HUES64 (cell line): ENCODE results near the gene CCL21.

ENCODE experiments used
- H3K27ac ChIP-seq: 2 replicates; pipeline ENCODE4 v1.7.0; 2013; ENCODE audit warnings: low read depth, low read length, inconsistent platforms
- H3K27me3 ChIP-seq: 2 replicates; pipeline ENCODE4 v1.6.1; 2013; ENCODE audit warnings: mild to moderate bottlenecking, low read length; ENCODE audit not compliant: insufficient read depth
- H3K36me3 ChIP-seq: 2 replicates; pipeline ENCODE4 v1.6.1; 2013; ENCODE audit warnings: mild to moderate bottlenecking, low read length; ENCODE audit not compliant: insufficient read depth
- H3K4me1 ChIP-seq: 2 replicates; pipeline ENCODE4 v1.6.1; 2013; ENCODE audit warnings: mild to moderate bottlenecking, low read length, moderate library complexity; ENCODE audit not compliant: insufficient read depth
- H3K4me3 ChIP-seq: 2 replicates; pipeline ENCODE4 v1.5.1; 2013; ENCODE audit warnings: mild to moderate bottlenecking, low read length, moderate library complexity
- H3K9ac ChIP-seq: 2 replicates; pipeline ENCODE4 v1.6.1; 2013; ENCODE audit warnings: mild to moderate bottlenecking, low read depth, low read length
- H3K9me3 ChIP-seq: 2 replicates; pipeline ENCODE4 v1.6.1; 2013; ENCODE audit warnings: low read depth, low read length; ENCODE audit not compliant: insufficient read depth
- WGBS: fragments of 150-250, 120-280 bp; methylation state at CpG from one replicate; pipeline ENCODE4 v1.1.7; 2013; ENCODE audit warnings: missing lambda C conversion rate; 5-methylcytosine and 5-hydroxymethylcytosine counted together

Gene CCL21

DNA sequence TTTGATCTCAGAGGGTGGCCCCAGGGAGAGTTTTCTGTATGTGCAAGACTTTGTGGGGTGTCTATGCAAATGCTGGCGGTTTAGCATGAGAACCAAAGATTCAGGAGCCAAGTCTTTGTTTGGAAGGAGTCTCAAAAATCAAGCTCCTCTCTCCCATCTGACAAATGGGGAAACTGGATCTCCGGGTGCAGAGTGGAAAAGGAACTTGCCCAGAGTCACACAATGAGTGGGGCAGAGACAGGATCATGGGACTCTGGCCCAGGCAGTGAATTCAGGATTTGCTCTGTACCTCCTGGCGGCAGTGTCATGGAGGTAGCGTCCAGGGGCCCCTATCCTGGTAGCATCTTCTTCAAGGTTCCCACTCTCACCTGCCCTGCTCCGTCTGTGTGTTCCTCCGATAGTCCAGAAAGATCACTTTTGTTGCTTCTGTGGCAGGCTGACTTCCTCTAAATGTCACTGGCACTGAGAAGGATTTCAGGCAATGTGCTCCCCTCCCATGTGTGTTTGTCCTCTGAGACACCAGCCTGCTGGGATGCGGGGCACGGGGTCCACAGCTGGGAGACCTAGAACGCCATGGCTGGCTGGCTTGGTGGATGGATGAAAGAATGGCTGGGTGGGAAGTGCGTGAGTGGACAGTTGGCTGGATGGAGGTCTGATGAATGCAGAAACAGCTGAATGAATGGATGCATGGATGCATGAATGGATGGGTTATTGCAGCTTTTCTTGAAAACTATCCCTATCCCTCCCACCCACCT lies 22.5 kb downstream of the CCL21 start:
- 91% methylated on average over 10 of the region's 10 CpGs for WGBS
- H3K36me3 ChIP-seq: no peaks in the 10 kb centered on the region
- no peak overlapping the region for H3K9ac ChIP-seq
- no peaks in the 10 kb centered on the region for H3K27me3 ChIP-seq
- no peak overlapping the region for H3K27ac ChIP-seq
- H3K4me3 ChIP-seq: no peak overlapping the region
- 0 out of 2 replicates have a peak, but pooled peaks cover 6% of the 10 kb centered on the region for H3K4me1 ChIP-seq
- no peaks in the 10 kb centered on the region for H3K9me3 ChIP-seq

DNA sequence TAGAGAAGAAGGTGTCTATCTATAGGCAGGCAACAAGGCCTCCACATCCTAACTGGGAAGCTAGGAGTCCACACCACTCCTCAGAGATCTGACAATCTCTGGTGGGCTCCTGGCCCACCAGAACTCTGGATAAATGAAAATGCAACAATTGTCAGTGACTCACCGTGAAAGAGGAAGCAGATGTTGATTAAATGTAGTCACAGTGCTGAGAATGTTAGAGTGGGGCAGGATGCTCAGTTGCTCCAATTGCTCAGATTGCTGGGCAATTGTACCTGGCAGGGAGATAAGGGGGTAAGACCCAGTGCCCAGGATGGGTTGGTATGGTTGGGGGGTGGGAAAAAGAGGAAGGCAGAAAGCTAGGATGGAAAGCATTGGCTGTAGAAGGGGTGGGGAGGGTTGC lies 23.2 kb downstream of the CCL21 start:
- H3K9me3 ChIP-seq: no peaks in the 10 kb centered on the region
- no peak overlapping the region for H3K27ac ChIP-seq
- WGBS: 91% methylated on average over 1 of the region's 1 CpG
- H3K27me3 ChIP-seq: no peaks in the 10 kb centered on the region
- H3K4me1 ChIP-seq: 0 out of 2 replicates have a peak, but pooled peaks cover 6% of the 10 kb centered on the region
- no peak overlapping the region for H3K9ac ChIP-seq
- no peaks in the 10 kb centered on the region for H3K36me3 ChIP-seq
- H3K4me3 ChIP-seq: no peak overlapping the region

DNA sequence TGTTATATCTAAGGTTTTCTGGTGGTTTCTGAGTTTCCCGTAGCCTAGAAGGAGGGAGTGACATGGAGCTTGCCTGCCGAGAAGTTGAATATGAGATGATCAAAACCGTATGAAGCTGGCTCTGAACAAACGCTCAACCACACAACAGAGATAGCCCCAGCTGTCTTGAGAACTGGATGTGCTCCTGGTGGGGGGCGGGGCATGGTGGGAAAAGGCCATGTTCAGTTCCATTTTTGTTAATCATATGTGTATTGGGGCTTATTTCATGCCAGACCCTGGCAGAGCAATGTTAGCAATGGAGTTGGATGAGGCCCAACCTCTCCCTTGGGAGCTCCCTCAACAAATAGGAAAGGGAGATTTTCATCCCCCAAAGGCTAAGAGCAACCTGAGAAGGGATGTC lies 23.7 kb downstream of the CCL21 start:
- Histone ChIP-seq H3K36me3 (no peaks in the 10 kb centered on the region), H3K9ac (no peak overlapping the region), H3K4me1 (0 out of 2 replicates have a peak, but pooled peaks cover 6% of the 10 kb centered on the region), H3K9me3 (no peaks in the 10 kb centered on the region), H3K27me3 (no peaks in the 10 kb centered on the region), H3K27ac (no peak overlapping the region), H3K4me3 (no peak overlapping the region)
- WGBS: 91% methylated on average over 5 of the region's 5 CpGs

DNA sequence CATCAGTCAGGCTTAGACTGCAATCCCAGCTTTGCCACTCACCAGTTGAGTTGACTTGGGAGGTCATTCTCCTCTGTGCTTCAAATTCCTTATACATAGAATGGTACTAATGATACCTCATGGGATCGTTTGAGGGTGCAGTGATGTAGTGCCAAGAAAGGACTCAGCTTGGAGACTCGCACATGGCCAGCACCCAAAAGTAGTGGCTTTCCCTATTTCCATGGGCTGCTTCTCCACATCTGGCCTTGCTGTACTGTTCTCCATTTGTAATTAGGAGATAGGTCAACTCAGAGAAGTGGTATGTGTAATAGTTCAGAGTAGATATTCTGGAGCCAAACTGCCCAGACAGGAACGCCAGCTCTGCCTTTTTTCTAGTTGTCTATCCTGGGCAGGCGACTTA lies 24.3 kb downstream of the CCL21 start:
- Histone ChIP-seq H3K27me3 (no peaks in the 10 kb centered on the region), H3K4me3 (no peak overlapping the region), H3K9me3 (no peaks in the 10 kb centered on the region), H3K27ac (no peak overlapping the region), H3K36me3 (no peaks in the 10 kb centered on the region), H3K9ac (no peak overlapping the region), H3K4me1 (0 out of 2 replicates have a peak, but pooled peaks cover 6% of the 10 kb centered on the region)
- WGBS: 92% methylated on average over 4 of the region's 4 CpGs

DNA sequence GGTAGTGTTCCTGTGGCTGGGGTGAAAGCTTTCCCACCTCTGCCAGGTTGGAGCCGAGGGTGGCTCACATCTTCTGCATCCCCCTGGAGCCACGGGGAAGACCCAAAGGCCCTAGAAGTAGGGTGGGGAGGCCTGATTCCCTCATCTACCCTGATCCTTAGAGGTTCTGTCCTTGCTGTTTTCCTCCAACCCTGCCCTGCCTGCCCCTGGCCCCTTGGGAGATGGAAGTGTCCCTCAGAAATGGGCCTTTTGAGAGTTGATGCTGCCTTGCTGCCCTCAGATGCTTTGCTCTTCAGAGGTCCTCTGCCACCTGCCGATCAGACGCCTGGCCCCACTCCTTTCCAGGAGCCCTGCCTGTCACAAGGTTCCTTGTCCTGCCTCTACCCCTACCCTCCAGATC lies 25.1 kb downstream of the CCL21 start:
- H3K27me3 ChIP-seq: no peaks in the 10 kb centered on the region
- no peak overlapping the region for H3K9ac ChIP-seq
- H3K4me1 ChIP-seq: 0 out of 2 replicates have a peak, but pooled peaks cover 6% of the 10 kb centered on the region
- 89% methylated on average over 4 of the region's 4 CpGs for WGBS
- no peaks in the 10 kb centered on the region for H3K9me3 ChIP-seq
- no peak overlapping the region for H3K27ac ChIP-seq
- H3K36me3 ChIP-seq: no peaks in the 10 kb centered on the region
- no peak overlapping the region for H3K4me3 ChIP-seq

DNA sequence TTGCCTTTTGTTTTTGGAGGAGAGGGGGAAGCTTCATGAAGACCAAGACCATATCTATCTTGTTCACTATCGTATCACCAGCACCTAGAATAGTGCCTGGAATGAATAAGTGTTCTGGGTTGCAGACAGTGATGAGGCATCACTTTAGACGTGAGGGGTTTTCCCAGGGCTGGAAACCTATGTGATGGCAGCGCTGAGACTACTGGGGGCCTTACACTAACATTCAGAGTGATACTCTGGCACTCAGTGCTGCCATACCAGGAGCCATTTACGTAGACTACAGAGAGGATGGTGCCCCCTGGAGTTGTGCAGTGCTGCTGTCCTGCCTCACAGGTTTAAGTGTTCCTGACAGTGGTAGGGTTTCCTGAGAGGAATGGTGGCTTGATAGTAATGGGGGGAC lies 25.8 kb downstream of the CCL21 start:
- no peak overlapping the region for H3K9ac ChIP-seq
- H3K36me3 ChIP-seq: no peaks in the 10 kb centered on the region
- H3K4me3 ChIP-seq: no peak overlapping the region
- H3K27ac ChIP-seq: no peak overlapping the region
- H3K27me3 ChIP-seq: no peaks in the 10 kb centered on the region
- H3K4me1 ChIP-seq: 0 out of 2 replicates have a peak, but pooled peaks cover 6% of the 10 kb centered on the region
- H3K9me3 ChIP-seq: no peaks in the 10 kb centered on the region
- WGBS: 91% methylated on average over 4 of the region's 4 CpGs

DNA sequence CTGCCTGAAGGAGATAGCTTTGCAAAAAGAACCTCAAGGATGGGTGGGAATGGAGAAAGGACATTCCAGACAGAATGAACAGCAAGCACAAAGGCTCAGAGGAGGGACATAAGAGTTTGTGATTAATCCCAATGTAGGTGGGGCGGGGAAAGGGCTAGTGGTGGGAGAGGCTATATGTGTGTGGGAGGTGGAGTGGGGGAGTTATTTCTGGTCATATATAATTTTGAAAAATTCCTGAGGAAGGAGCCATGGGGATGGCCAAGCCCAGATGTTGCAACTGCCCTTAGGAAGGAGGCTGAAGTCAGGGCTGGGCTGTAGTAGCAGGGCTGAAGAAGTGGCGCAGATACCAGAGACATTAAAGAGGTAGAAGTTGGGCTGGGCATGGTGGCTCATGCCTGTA lies 34.1 kb downstream of the CCL21 start:
- H3K27ac ChIP-seq: no peak overlapping the region
- no peak overlapping the region for H3K9ac ChIP-seq
- H3K4me3 ChIP-seq: no peak overlapping the region
- no peaks in the 10 kb centered on the region for H3K27me3 ChIP-seq
- 95% methylated on average over 2 of the region's 2 CpGs for WGBS
- no peaks in the 10 kb centered on the region for H3K9me3 ChIP-seq
- no peaks in the 10 kb centered on the region for H3K36me3 ChIP-seq
- H3K4me1 ChIP-seq: 0 out of 2 replicates have a peak, but pooled peaks cover 2% of the 10 kb centered on the region

DNA sequence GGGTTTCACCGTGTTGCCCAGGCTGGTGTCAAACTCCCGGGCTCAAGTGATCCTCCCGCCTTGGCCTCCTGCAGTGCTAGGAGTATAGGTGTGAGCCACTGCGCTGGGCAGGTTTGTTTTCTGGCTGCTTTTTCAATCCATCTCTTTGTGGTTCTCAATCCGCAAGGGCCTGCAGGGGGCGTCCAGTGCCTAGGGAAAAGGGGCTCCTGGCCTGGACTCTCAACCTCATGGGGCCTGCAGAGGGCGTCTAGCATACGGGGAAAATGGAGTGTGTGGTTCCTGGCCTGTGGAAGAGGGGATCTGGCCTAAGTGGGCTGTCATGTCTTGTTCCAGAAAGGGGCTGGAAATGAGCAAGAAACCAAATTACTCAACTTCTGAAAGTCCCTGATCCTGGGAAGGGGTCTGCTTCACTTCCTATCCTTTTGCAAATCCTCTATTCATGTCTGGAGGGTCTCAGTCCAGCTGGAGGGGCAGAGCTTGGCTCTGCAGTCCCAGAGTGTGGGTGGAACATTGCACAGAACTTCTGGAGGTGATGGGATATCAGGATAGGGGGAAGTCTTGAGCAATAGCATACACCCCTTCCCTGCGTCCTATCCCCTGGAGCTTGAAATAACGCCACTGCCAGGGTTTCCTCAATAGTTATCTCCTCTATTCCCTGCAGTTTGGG lies 34.8 kb downstream of the CCL21 start:
- no peak overlapping the region for H3K4me3 ChIP-seq
- no peaks in the 10 kb centered on the region for H3K27me3 ChIP-seq
- no peaks in the 10 kb centered on the region for H3K36me3 ChIP-seq
- 26% methylated on average over 10 of the region's 10 CpGs for WGBS
- no peaks in the 10 kb centered on the region for H3K9me3 ChIP-seq
- no peak overlapping the region for H3K27ac ChIP-seq
- H3K4me1 ChIP-seq: 0 out of 2 replicates have a peak, but pooled peaks cover 2% of the 10 kb centered on the region
- no peak overlapping the region for H3K9ac ChIP-seq

DNA sequence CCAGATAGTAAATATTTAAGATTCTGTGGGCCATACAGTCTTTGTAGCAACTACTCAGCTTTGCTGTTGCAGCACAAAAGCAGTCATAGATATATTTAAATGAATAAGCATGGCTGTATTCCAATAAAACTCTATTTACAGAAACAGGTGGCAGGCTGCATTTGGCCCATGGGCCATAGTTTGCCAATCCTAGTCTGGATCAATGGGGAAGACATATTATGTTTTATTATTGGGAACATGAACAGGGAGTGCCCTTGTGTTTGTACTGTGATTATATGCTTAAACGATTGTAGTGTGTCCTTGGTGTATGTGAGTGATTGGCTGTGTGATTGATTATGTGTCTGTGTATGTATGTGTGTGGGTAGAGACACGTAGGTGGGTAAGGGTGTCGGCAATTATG lies 35.5 kb downstream of the CCL21 start:
- no peaks in the 10 kb centered on the region for H3K27me3 ChIP-seq
- WGBS: 90% methylated on average over 3 of the region's 3 CpGs
- 0 out of 2 replicates have a peak, but pooled peaks cover 2% of the 10 kb centered on the region for H3K4me1 ChIP-seq
- peaks cover 3% of the 10 kb centered on the region; the same call in 1 of the 2 replicates for H3K36me3 ChIP-seq
- 0 out of 2 replicates have a peak, but pooled peaks cover 3% of the 10 kb centered on the region for H3K9me3 ChIP-seq
- no peak overlapping the region for H3K27ac ChIP-seq
- H3K9ac ChIP-seq: no peak overlapping the region
- H3K4me3 ChIP-seq: no peak overlapping the region

DNA sequence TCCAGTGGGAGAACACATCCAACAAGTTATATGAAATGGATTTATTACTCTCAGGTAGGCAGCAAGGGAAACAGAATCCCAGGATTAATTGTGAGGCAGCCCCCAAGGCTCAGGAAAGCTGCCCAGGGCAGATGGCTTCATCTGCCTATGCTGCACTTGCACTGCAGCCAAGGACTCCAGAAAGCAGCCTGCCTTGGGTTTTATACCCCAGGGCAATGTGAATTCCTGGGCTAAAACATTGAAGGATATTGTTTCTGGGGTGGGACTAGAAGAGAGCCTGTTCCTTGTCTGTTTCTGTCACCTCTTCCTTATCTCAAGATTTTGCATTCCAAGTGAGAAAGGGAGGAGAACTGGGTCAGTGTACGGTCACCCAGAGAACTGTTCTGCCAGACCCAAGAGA lies 38.6 kb downstream of the CCL21 start:
- no peak overlapping the region for H3K9ac ChIP-seq
- no peak overlapping the region for H3K27ac ChIP-seq
- H3K27me3 ChIP-seq: no peaks in the 10 kb centered on the region
- no peak overlapping the region for H3K4me3 ChIP-seq
- 0 out of 2 replicates have a peak, but pooled peaks cover 3% of the 10 kb centered on the region for H3K9me3 ChIP-seq
- H3K36me3 ChIP-seq: peaks cover 10% of the 10 kb centered on the region; the same call in 1 of the 2 replicates
- 100% methylated on average over 1 of the region's 1 CpG for WGBS
- 0 out of 2 replicates have a peak, but pooled peaks cover 3% of the 10 kb centered on the region for H3K4me1 ChIP-seq

DNA sequence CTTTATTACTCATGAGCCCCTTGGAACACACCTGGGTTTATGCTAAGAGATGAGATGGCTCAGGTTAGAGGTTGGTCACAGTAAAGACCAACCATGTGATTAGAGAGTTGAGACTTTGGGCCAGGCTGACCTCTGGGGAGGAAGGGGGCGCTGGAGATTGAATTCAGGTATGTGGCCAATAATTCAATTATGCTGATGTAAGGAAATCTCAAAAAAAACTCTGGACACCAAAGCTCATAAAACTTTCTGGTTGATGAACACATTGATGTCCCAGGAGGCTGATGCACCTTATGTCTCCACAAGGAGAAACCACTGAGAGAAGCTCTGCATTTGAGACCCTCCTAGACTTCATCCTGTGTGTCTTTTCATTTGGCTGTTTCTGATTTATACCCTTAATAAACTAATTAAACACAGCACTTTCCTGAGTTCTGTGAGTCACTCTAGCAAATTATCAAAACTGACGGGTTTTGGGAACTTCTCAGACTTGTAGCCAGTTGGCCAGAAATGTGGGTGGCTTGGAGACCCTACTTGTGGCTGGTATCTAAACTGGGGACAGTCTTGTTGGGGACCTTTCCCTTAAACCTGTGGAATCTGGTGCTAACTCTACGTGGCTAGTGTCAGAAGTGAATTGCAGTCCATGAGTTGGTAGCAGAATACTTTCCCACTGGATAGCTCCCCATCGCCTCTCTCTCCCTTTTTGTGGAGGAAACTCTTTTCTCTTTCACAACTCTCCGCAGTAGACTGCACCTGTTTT lies 40.0 kb downstream of the CCL21 start:
- Histone ChIP-seq H3K36me3 (peaks cover 10% of the 10 kb centered on the region; the same call in 1 of the 2 replicates), H3K27me3 (no peaks in the 10 kb centered on the region), H3K9ac (no peak overlapping the region), H3K9me3 (0 out of 2 replicates have a peak, but pooled peaks cover 3% of the 10 kb centered on the region), H3K4me3 (no peak overlapping the region), H3K4me1 (0 out of 2 replicates have a peak, but pooled peaks cover 3% of the 10 kb centered on the region), H3K27ac (no peak overlapping the region)
- 88% methylated on average over 5 of the region's 5 CpGs for WGBS
